Activated naive CD4-positive, alpha-beta T cell treated with anti-CD3 and anti-CD28 coated beads, Interleukin-2, amount 50 U/mL, for 72 hours (primary cell): ENCODE measurements around the gene DBP. TPM values are rescaled to one million over a fixed set of nuclear protein-coding genes. Genes with fewer than 3 reads are reported as not detected.

Source experiments
- ATAC-seq, 2 donors: fragments of 150-1000 bp; cut with Tn5 transposase; 2 replicates each; pipeline ENCODE4 v1.10.0; 2021; ENCODE audit warnings: mild to moderate bottlenecking in 2 of 2, moderate library complexity in 2 of 2
- DNase-seq, 2 donors: peaks; one replicate each; pipeline ENCODE4 v3.0.0; 2021 to 2022; ENCODE audit warnings: low spot score in 2 of 2
- H3K27ac Mint-ChIP-seq, 2 donors: one replicate each; pipeline ENCODE4 v1.8.0; 2022; ENCODE audit warnings: mild to moderate bottlenecking in 2 of 2, mixed read lengths in 2 of 2
- H3K36me3 Mint-ChIP-seq, 2 donors: one replicate each; pipeline ENCODE4 v1.8.0; 2022; ENCODE audit warnings: mixed read lengths in 2 of 2
- H3K9me3 Mint-ChIP-seq, 2 donors: one replicate each; pipeline ENCODE4 v1.8.0; 2022; ENCODE audit warnings: mixed read lengths in 2 of 2
- total RNA-seq, 2 donors: library from RNA; stranded (reverse); gene quantifications; one replicate each; pipeline ENCODE4 v1.2.3, GENCODE V29; 2022

The DBP gene
- total RNA-seq, 2 donors from 2014 or later = 10.5 to 16.9 TPM

- no peak for ATAC-seq
- Mint-ChIP-seq H3K36me3 (no peaks in the 10 kb centered on the region), H3K9me3 (no peaks in the 10 kb centered on the region), H3K27ac (no peak overlapping the region)
- no peak for DNase-seq
These were observed 40.9 kb downstream of the DBP start for GRCh38 chr19:48596237-48596636.

DNA sequence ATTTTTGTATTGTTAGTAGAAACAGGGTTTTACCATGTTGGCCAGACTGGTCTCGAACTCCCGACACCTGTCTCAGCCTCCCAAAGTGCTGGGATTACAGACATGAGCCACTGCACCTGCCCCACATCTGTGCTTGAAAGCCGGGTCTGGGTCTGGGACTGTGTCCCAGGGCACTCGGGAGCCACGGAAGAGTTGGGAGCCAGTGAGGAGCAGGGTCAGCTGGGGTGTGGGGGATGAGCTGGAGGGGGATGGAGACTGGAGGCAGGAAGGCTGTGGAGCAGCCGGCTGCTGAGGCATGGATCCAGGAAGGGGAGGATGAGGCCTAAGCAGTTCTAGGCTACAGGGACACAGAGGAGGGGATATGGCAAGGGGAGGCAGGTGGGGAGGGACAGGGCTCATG lies 41.3 kb downstream of the DBP start:
- no peaks in the 10 kb centered on the region for H3K9me3 Mint-ChIP-seq
- no peak for DNase-seq
- ATAC-seq = no peak
- H3K36me3 Mint-ChIP-seq = no peaks in the 10 kb centered on the region
- H3K27ac Mint-ChIP-seq = peak overlapping the region in 1 of 2 donors; percentile 19

DNA sequence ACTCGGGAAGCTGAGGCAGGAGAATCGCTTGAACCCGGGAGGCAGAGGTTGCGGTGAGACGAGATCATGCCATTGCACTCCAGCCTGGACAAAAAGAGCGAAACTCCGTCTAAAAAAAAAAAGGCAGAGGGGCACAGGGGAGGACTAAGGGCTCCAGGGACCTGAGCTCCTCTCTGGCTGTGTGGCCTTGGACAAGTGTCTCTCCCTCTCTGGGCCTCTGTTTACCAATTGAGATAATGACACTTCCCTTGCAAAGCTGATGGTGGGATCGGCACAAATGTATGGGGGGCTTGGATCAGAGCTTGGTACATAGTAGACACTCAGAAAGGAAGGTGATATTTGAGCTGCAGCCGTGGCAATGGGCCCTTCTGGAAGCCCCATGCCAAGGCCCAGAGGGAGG lies 42.0 kb downstream of the DBP start:
- Mint-ChIP-seq H3K36me3 (no peaks in the 10 kb centered on the region), H3K9me3 (no peaks in the 10 kb centered on the region), H3K27ac (peak overlapping the region in 1 of 2 donors; percentile 19)
- DNase-seq (no peak), ATAC-seq (no peak)

GRCh38 chr19:48591021-48591420 lies 46.2 kb downstream of the DBP start:
- H3K27ac Mint-ChIP-seq = peak overlapping the region in 1 of 2 donors; percentile 69
- ATAC-seq (no peak), DNase-seq (no peak)
- H3K9me3 Mint-ChIP-seq = no peaks in the 10 kb centered on the region
- H3K36me3 Mint-ChIP-seq = no peaks in the 10 kb centered on the region

DNA sequence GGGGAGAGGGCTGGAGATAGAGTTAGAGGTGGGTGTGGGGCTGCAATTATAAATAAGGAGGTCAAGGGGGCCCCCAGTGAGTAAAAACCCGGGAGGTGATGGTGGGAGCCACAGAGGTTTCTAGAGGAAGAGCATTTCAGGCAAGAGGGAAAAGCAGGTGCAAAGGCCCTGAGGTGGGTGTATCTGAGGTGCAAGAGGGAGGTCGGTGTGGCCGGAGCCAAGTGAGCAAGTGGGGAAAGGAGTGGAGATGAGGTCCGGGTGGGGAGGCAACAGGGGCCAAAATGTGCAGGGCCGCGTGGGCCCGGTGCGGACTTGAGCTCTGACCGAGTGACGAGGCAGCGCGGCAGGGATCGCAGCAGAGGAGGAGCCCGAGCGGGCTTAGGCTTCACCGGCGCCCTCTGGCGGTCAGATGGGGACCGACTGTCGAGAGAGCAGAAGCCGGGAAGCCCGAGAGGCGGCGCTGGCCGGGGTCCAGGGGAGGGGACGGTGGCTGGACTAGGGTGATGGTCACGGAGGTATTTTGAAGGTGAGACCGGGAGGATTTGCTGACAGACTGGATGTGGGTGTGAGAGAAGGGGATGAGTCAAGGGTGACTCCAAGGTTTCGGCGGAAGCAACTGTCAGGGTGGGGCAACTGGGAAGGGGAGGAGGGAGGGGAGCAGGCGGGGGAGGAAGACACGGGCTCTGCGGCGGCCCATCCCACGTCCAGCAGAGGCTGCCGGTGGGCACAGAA lies 48.3 kb downstream of the DBP start:
- Mint-ChIP-seq H3K36me3 (no peaks in the 10 kb centered on the region), H3K9me3 (no peaks in the 10 kb centered on the region), H3K27ac (peak overlapping the region in 1 of 2 donors; percentile 25)
- ATAC-seq (peak; percentile 88 to 90), DNase-seq (peak; percentile 90 to 94)

DNA sequence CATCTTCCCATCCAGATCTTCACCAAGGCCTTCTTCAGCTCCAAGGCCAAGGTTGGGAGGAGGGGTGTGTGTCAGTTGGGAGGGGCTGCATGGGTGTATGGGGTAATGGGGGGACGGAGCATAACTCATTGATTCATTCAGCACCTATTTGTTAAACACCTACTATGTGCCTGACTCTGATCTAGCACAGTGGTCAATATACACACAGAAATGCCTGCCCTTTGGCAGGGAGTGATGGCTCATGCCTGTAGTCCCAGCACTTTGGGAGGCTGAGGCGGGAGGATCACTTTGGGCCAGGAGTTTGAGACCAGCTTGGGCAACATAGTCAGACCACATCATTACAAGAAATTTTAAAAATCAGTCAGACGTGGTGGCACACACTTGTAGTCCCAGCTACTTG lies 49.8 kb downstream of the DBP start:
- Mint-ChIP-seq H3K27ac (no peak overlapping the region), H3K9me3 (no peaks in the 10 kb centered on the region), H3K36me3 (no peaks in the 10 kb centered on the region)
- DNase-seq = no peak
- no peak for ATAC-seq

DNA sequence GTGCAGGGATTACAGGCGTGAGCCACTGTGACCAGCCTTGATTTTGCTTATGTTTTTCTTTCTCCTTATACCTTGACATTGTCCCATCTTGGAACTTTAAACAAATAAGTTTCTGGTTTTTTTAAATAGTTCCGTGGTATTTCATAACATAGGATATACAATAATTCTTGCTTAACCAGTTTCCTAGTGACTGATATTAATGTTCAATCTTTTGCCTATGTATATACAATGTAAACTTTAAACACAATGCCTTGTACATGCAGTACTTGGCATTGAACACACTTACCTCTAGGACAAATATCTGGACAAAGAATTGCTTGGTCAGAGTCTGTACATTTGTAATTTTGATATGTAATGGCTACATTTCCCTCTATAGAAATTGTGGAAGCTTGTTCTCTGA lies 55.0 kb downstream of the DBP start:
- Mint-ChIP-seq H3K9me3 (no peaks in the 10 kb centered on the region), H3K27ac (no peak overlapping the region), H3K36me3 (no peaks in the 10 kb centered on the region)
- no peak for ATAC-seq
- DNase-seq = no peak

Other genes starting within 250 kb of the DBP start
- 100 to 1,000 TPM in 1 of 2 donors, 10 to 100 TPM in 1; 91.1 to 108 TPM for gene KDELR1, start 245.8 kb downstream of the DBP start, total RNA-seq
- under 1 TPM; 0.23 to 0.45 TPM for gene GRIN2D, start 243.7 kb downstream of the DBP start, total RNA-seq
- gene GRWD1, start 191.4 kb downstream of the DBP start, total RNA-seq = 10 to 100 TPM; 32.8 to 46.3 TPM
- 1 to 10 TPM; 2.1 to 2.3 TPM for gene KCNJ14, start 181.8 kb downstream of the DBP start, total RNA-seq
- gene CYTH2, start 168.0 kb downstream of the DBP start, total RNA-seq = 10 to 100 TPM; 32.4 to 64.1 TPM
- gene LMTK3, start 125.5 kb downstream of the DBP start, total RNA-seq = 1 to 10 TPM; 2.9 to 9.5 TPM
- not detected for gene SULT2B1, start 85.2 kb downstream of the DBP start, total RNA-seq
- gene SPACA4, start 30.6 kb downstream of the DBP start, total RNA-seq = not detected
- gene FAM83E, start 22.3 kb downstream of the DBP start, total RNA-seq = 1 to 10 TPM; 5.5 to 9.1 TPM
- 1,000 to 10,000 TPM; 2,030 to 2,264 TPM for gene RPL18, start 18.2 kb downstream of the DBP start, total RNA-seq
- gene SPHK2, start 17.9 kb downstream of the DBP start, total RNA-seq = 10 to 100 TPM; 25.7 to 40.4 TPM
- gene CA11, start 8.8 kb upstream of the DBP start, total RNA-seq = 10 to 100 TPM in 1 of 2 donors, 1 to 10 TPM in 1; 7.9 to 10.9 TPM
- 1 to 10 TPM; 1.6 to 2.5 TPM for gene NTN5, start 35.6 kb upstream of the DBP start, total RNA-seq
- not detected for gene FUT2, start 58.6 kb upstream of the DBP start, total RNA-seq
- gene MAMSTR, start 82.3 kb upstream of the DBP start, total RNA-seq = 1 to 10 TPM; 1.1 to 1.4 TPM
- under 1 TPM; 0.19 to 0.66 TPM for gene RASIP1, start 103.2 kb upstream of the DBP start, total RNA-seq
- gene IZUMO1, start 109.5 kb upstream of the DBP start, total RNA-seq = not detected
- under 1 TPM in 1 of 2 donors, not detected in 1; 0.41 TPM for gene FUT1, start 115.3 kb upstream of the DBP start, total RNA-seq
- not detected for gene FGF21, start 118.1 kb upstream of the DBP start, total RNA-seq
- 10 to 100 TPM; 33.9 to 72.1 TPM for gene BCAT2, start 173.7 kb upstream of the DBP start, total RNA-seq
- 1 to 10 TPM; 1.3 to 1.7 TPM for gene HSD17B14, start 199.1 kb upstream of the DBP start, total RNA-seq
- gene PLEKHA4, start 231.2 kb upstream of the DBP start, total RNA-seq = 10 to 100 TPM in 1 of 2 donors, 1 to 10 TPM in 1; 9.1 to 20.3 TPM
- 100 to 1,000 TPM in 1 of 2 donors, 10 to 100 TPM in 1; 93.1 to 133 TPM for gene PPP1R15A, start 235.0 kb upstream of the DBP start, total RNA-seq